K562 (cell line): ENCODE measurements around the gene CXCR5.

ENCODE experiments used
- EP300 ChIP-seq: IDR thresholded peaks from 2 replicates; pipeline ENCODE4 v1.6.1; 2012; ENCODE audit warnings: low read length, improper control_type of control experiment
- SMC3 ChIP-seq: conservative IDR thresholded peaks from 2 replicates; pipeline ENCODE4 v1.6.1; 2011; ENCODE audit warnings: low read depth, low read length, improper control_type of control experiment; ENCODE audit not compliant: insufficient read depth
- ZBTB17 ChIP-seq: fragments of 450-650 bp; formaldehyde crosslinking; IDR thresholded peaks from 2 replicates; pipeline ENCODE4 v1.4.0; 2020; ENCODE audit warnings: mild to moderate bottlenecking
- TF ChIP-seq, protein P1 (sequence below), 2 experiments: fragments of 450-650 bp; formaldehyde crosslinking in 1 of 2; IDR thresholded peaks; 2 replicates each; pipeline versions ENCODE4 v1.4.0 to v1.6.1; 2014 to 2020; ENCODE audit warnings: mild to moderate bottlenecking in 2 of 2, borderline replicate concordance in 1 of 2, low read depth in 1 of 2
- TF ChIP-seq, protein P2 (sequence below): fragments of 250-450 bp; sonication (Bioruptor Pico); IDR thresholded peaks from 2 replicates; pipeline ENCODE4 v1.4.0; 2020; ENCODE audit warnings: mild to moderate bottlenecking, moderate library complexity
- TF ChIP-seq, protein P3 (sequence below): sonication (generic); formaldehyde crosslinking; IDR thresholded peaks from 2 replicates; pipeline ENCODE4 v1.9.0; 2022; ENCODE audit warnings: mild to moderate bottlenecking, missing genetic modification reagents
- TF ChIP-seq, protein P4 (sequence below): sonication (generic); formaldehyde crosslinking; IDR thresholded peaks from 2 replicates; pipeline ENCODE4 v1.8.0; 2022; ENCODE audit warnings: missing genetic modification reagents, mild to moderate bottlenecking, moderate library complexity, borderline replicate concordance
- TF ChIP-seq, protein P5 (sequence below): sonication (generic); formaldehyde crosslinking; IDR thresholded peaks from 2 replicates; pipeline ENCODE4 v1.5.0; 2020; ENCODE audit warnings: missing genetic modification reagents

DNA sequence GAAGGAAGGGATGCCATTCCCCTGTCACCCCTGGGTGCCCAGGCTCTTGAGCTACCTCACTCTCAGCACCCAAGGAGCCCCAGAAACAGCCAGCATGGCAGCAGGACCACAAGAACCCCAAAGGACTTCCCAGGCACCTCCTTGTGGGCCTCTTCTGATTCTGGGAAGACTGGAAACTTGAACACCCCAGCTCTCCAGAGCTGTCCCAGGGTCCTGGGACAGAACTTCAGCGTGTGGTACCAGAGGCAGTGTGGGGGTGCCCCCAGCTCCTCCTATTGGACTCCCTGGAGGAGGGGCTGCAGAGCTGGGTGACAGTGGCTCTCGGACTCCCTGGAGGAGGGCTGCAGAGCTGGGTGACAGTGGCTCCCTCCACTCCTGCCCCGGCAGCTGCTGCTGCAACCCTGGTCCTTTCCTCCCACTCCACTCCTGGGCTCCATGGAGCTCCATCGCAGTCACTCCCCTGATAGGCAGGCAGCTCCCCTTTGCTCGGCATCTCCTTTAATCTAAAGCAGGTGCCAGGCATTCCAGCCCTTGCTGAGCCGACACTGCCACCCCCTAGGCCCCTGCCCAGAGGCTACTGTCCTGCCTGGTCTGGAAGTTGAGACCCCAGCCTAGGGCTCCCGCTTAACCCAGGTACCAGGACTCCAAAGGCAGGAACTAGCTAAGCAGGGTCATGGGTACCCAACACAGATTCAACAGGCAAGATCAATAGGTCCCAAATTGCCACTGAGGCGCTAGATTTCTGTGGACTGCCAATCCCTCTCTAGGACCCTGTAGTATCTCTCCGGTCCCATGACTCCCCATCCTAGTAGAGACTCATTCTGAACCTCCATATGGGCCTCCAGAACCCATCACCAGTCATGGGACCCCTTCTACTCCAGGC is 39.3 kb downstream of the CXCR5 start:
- TF ChIP-seq EP300 (no peak), SMC3 (no peak), ZBTB17 (no peak)
- TF ChIP-seq, protein P1, sequence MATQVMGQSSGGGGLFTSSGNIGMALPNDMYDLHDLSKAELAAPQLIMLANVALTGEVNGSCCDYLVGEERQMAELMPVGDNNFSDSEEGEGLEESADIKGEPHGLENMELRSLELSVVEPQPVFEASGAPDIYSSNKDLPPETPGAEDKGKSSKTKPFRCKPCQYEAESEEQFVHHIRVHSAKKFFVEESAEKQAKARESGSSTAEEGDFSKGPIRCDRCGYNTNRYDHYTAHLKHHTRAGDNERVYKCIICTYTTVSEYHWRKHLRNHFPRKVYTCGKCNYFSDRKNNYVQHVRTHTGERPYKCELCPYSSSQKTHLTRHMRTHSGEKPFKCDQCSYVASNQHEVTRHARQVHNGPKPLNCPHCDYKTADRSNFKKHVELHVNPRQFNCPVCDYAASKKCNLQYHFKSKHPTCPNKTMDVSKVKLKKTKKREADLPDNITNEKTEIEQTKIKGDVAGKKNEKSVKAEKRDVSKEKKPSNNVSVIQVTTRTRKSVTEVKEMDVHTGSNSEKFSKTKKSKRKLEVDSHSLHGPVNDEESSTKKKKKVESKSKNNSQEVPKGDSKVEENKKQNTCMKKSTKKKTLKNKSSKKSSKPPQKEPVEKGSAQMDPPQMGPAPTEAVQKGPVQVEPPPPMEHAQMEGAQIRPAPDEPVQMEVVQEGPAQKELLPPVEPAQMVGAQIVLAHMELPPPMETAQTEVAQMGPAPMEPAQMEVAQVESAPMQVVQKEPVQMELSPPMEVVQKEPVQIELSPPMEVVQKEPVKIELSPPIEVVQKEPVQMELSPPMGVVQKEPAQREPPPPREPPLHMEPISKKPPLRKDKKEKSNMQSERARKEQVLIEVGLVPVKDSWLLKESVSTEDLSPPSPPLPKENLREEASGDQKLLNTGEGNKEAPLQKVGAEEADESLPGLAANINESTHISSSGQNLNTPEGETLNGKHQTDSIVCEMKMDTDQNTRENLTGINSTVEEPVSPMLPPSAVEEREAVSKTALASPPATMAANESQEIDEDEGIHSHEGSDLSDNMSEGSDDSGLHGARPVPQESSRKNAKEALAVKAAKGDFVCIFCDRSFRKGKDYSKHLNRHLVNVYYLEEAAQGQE (IDR thresholded peaks at IDR 0.05; ENCODE audit: borderline replicate concordance): no peak
- TF ChIP-seq, protein P1 (CRISPR knock-in tag; IDR thresholded peaks at IDR 0.05; ENCODE audit: low read depth): no peak
- TF ChIP-seq, protein P2, sequence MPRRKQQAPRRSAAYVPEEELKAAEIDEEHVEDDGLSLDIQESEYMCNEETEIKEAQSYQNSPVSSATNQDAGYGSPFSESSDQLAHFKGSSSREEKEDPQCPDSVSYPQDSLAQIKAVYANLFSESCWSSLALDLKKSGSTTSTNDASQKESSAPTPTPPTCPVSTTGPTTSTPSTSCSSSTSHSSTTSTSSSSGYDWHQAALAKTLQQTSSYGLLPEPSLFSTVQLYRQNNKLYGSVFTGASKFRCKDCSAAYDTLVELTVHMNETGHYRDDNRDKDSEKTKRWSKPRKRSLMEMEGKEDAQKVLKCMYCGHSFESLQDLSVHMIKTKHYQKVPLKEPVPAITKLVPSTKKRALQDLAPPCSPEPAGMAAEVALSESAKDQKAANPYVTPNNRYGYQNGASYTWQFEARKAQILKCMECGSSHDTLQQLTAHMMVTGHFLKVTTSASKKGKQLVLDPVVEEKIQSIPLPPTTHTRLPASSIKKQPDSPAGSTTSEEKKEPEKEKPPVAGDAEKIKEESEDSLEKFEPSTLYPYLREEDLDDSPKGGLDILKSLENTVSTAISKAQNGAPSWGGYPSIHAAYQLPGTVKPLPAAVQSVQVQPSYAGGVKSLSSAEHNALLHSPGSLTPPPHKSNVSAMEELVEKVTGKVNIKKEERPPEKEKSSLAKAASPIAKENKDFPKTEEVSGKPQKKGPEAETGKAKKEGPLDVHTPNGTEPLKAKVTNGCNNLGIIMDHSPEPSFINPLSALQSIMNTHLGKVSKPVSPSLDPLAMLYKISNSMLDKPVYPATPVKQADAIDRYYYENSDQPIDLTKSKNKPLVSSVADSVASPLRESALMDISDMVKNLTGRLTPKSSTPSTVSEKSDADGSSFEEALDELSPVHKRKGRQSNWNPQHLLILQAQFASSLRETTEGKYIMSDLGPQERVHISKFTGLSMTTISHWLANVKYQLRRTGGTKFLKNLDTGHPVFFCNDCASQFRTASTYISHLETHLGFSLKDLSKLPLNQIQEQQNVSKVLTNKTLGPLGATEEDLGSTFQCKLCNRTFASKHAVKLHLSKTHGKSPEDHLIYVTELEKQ: no peak
- TF ChIP-seq, protein P3, sequence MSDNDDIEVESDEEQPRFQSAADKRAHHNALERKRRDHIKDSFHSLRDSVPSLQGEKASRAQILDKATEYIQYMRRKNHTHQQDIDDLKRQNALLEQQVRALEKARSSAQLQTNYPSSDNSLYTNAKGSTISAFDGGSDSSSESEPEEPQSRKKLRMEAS (CRISPR knock-in tag): no peak
- TF ChIP-seq, protein P4, sequence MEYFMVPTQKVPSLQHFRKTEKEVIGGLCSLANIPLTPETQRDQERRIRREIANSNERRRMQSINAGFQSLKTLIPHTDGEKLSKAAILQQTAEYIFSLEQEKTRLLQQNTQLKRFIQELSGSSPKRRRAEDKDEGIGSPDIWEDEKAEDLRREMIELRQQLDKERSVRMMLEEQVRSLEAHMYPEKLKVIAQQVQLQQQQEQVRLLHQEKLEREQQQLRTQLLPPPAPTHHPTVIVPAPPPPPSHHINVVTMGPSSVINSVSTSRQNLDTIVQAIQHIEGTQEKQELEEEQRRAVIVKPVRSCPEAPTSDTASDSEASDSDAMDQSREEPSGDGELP (CRISPR knock-in tag): no peak
- TF ChIP-seq, protein P5, sequence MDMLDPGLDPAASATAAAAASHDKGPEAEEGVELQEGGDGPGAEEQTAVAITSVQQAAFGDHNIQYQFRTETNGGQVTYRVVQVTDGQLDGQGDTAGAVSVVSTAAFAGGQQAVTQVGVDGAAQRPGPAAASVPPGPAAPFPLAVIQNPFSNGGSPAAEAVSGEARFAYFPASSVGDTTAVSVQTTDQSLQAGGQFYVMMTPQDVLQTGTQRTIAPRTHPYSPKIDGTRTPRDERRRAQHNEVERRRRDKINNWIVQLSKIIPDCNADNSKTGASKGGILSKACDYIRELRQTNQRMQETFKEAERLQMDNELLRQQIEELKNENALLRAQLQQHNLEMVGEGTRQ (CRISPR knock-in tag): no peak
